RCC 7860 (cell line): ENCODE data around the gene ANKRD33.
"Not testable (repeated sequence)": the region's sequence is repeated elsewhere in the genome, so short reads cannot be mapped to it uniquely, and the experiment has no call there.

ENCODE experiments used
- DNase-seq: peaks from one replicate; pipeline ENCODE4 v3.0.0-alpha.2; 2015; ENCODE audit warnings: low spot score
- FAIRE-seq: peaks from 2 replicates; lab custom pipeline; 2012; peaks lifted over from hg19 to GRCh38; lab: Jason Lieb, UNC

ANKRD33 gene

DNA sequence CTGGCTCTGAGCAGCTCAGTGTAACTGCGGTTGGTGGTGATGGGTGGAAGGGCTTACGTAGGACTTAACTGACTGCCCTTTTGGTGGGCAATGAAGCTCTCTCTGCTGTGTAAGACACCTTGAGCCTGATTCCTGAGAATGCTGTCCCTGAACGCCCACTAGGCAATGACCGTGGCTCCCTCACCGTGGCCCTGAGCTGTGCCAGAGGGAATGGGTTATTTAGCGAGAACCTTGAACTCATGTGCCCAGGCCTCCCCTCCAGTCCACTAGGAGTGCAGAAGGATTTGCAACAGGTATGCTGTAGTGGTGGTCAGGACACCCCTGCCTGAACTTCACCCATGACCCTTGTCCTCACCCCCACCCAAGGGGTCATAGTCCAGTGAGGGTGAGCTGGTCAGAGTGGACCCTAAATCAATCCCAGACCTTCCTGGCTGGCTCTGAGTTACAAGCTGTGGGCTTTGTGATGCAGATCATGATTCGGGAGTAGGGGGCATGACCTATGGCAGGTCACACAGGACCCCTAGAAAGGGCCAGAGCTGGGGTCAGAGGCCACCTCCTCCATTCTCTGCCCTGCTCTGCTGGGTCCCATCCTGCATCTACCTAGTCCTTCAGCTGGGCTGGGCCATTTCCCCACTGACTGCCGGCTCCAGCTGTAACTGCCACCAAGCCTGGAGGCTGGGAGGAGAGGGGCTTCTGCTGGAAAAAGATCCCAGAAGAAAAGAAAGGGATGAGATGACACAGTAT lies 14.5 kb upstream of the ANKRD33 start:
- FAIRE-seq (no peak), DNase-seq (no peak)

- FAIRE-seq: no peak
- DNase-seq: no peak
Observed at GRCh38 chr12:51874000-51874399, 13.9 kb upstream of the ANKRD33 start.

DNA sequence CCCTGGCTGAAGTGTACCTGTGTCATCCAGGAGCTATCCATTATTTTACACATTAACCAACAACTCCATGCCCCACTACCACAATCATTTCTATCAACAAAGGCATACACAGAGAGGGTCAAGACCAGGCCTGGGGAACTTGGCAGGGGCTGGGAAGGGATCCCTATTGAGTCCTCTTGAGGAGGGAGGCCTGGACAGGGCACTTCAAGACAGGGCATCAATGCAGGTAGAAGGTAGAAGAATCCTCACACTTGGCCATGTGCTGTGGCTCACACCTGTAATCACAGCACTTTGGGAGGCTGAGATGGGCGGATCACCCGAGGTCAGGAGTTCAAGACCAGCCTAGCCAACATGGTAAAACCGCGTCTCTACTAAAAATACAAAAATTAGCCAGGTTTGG lies 13.4 kb upstream of the ANKRD33 start:
- FAIRE-seq (no peak), DNase-seq (no peak)

DNA sequence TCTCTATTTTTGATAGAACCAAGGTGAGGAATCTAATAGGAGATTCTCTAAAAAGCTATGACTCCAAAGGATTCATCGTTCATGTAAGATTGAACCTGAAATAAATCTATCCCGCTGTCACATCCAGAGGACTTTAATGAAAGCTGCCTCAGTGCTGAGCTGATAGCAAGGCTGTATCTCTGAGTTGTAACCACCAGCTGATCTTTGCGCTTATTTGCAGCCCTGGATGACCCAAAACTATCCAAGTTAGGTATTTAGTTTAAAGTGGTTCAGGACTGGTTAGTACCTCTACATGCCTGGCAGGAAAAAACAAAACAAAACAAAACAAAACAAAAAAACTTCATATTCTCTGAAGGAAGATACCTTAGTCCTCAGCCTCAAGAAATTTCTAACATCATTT lies 8.8 kb upstream of the ANKRD33 start:
- FAIRE-seq (no peak), DNase-seq (no peak)

DNA sequence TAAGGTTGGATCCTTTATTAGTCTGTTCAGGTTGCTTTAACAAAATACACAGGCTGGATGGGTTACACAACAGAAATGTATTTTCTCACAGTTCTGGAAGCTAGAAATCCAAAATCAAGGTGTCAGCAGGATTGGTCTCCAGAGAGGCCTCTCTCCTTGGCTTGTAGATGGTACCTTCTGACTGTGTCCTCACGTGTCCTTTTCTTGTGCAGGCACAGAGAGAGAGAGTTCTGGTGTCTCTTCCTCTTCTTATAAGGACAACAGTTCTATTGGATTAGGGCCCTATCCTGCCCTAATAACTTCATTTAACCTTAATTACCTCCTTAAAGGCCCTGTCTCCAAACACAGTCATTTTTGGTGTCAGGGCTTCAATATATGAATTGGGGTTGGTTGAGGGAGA lies 4.6 kb upstream of the ANKRD33 start:
- no peak for DNase-seq
- no peak for FAIRE-seq

- FAIRE-seq (no peak), DNase-seq (no peak)
Observed at GRCh38 chr12:51883998-51884675, 3.8 kb upstream of the ANKRD33 start.

GRCh38 chr12:51884676-51885229 lies 3.1 kb upstream of the ANKRD33 start:
- DNase-seq (peak; percentile 19), FAIRE-seq (no peak)

- FAIRE-seq, DNase-seq: not testable (repeated sequence)
Observed at GRCh38 chr12:51885294-51886020, 2.4 kb upstream of the ANKRD33 start.

DNA sequence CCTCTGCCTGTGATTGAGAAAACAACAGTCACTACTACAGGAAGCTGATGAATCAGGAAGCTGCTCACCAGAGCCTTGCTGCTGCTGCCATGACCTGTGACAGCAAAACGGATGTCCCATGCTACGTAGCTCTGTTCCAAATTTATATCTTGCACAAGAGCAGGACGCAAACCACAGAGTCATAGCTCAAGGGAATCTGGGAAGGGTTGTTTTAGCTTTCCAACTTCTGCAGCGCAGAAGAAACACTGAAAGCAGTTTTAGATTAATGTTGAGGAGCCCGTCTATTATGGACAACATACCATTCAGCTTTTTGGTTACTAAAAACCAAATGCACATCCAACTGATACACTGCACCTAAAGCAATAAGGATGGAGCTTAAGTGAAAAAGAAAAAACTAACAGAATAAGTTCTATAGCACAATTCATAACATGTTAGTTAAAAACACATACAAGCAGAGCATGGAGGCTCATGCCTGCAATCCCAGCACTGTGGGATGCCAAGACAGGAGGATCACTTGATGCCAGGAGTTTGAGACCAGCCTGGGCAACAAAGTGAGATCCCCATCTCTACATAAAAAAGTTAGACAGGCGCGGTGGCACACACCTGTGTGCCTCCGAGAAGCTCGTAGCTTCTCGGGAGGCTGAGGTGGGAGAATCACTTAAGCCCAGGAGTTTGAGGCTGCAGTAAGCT lies 1.7 kb upstream of the ANKRD33 start:
- FAIRE-seq: no peak
- peak; percentile 63 for DNase-seq

GRCh38 chr12:51888316-51889215 lies 663 bp downstream of the ANKRD33 start:
- no peak for FAIRE-seq
- DNase-seq: no peak

- FAIRE-seq (no peak), DNase-seq (no peak)
Observed at GRCh38 chr12:51889216-51890132, 1.6 kb downstream of the ANKRD33 start.

DNA sequence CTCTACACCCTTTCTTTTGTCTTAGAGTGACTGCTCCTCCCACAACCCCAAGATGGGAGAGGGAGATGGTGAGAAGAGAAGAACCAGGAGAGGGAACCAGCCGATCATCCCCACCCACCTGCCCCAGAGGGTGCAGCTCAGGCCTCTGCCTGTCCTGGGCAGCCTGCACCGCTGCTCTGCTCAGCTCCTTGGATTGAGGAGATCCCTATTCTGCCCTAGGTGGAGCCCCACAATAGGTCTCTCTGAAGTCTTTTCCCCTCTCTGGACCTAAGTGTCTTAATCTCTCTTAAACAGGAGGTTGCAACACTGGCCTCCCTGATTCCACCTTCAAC lies 2.2 kb downstream of the ANKRD33 start:
- no peak for DNase-seq
- no peak for FAIRE-seq

- no peak for DNase-seq
- FAIRE-seq: no peak
Observed at GRCh38 chr12:51890511-51891171, 2.7 kb downstream of the ANKRD33 start.

GRCh38 chr12:51891843-51892242 lies 3.9 kb downstream of the ANKRD33 start:
- DNase-seq: no peak
- FAIRE-seq: no peak

DNA sequence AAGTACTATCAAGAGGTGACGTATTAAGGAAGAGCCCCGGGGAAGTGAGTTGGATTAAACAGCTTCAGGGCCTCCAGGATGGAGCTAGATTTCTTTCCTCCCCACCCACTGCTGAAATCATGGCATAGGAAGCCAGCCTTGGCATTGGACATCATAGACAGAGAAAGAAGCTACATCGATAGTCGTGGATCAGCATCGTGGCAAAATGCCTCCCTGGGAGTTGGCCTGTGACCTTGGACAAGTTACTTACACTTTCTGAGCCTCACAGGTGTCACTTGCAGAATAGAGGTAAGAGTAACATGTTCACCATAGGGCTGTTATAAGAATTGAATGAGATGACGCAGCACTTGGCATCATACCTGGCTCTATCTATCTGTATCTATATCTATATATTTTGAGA lies 5.9 kb downstream of the ANKRD33 start:
- FAIRE-seq: no peak
- DNase-seq: no peak

DNA sequence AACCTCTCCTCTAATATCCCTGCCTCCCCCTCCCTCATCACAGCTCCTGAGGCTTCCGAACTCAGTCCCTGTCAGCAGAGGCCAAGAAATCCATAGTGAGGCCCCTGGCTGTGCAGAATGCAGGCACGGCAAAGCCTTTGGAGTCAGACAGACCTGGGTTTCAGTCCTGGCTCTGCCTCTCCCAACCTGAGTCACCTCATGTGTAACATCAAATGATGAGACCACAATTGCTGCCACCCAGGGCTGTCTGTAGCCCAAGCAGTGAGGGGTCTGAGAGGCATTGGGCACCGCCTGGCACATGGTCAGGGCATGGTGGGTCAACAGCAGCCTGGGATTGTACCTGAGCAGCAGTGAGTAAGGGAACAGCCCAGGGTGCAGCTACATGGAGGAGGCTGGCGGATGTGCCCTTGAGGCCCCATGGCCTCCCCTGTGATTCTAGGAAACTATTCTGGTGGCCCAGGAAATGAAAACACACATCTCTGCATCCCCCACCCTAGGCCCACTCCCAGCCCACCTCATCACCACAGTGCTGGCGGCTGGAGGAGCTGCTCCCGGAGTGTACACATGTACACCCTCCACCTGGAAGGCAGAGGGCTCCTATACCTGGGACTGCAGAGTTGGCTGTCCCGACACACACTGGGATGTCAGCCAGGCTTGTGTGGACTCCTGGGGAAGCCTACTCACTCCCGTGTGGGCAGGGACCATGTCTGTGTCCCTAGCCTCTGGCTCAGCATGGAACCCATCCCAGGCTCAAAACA lies 7.7 kb downstream of the ANKRD33 start:
- FAIRE-seq: no peak
- DNase-seq: no peak

GRCh38 chr12:51896236-51896635 lies 8.3 kb downstream of the ANKRD33 start:
- FAIRE-seq (no peak), DNase-seq (no peak)

- DNase-seq (no peak), FAIRE-seq (no peak)
Observed at GRCh38 chr12:51897181-51897580, 9.3 kb downstream of the ANKRD33 start.
